GM12873 (cell line): ENCODE data around the gene TMEM117.

ENCODE experiments used
- CTCF ChIP-seq: IDR thresholded peaks from 2 replicates; pipeline ENCODE4 v1.5.1; 2012; ENCODE audit warnings: low read depth, mild to moderate bottlenecking, moderate library complexity, low read length, control low read depth; ENCODE audit not compliant: insufficient read depth; ENCODE audit errors: missing control alignments

Gene TMEM117

DNA sequence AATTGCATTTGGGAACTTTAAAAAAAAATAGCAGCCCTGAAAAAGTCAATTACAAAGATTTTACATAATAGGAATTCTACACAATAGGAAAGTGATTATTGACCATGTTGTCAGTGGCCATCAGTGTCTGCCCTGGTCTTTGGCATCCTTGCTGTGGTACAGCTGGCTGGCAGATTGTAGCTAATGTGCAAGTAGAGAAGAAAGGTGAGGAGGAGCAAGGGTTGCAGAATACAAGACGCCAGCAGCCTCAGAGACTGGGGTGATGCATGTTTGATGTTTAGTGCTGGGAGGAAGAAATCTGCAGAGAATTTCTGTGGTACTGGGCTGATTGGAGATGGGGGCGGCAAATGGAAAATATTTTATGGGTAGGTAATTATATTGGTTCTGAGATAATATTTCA, 322.9 kb downstream of the TMEM117 start:
- TF ChIP-seq CTCF, result no peak

GRCh38 chr12:44159216-44159615, 323.3 kb downstream of the TMEM117 start:
- TF ChIP-seq CTCF, result no peak

DNA sequence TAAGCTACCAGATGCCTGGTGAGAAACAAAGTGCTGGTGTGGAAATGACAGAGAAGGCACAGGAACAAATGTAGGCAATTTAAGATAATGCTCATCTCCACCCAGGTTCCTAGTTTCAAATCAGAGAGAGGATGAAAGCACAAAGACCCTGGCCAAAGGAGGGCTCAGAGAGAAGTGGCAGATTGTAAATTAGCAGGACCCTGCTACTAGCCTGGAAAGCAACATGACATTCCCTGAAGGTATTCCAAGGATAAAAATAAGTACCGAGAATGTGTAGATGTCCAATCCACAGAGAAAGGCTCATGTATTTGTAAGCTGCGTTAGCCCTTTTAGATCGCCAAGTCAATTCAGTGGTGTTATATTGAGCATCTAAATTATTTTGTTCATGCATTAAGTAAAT, 324.0 kb downstream of the TMEM117 start:
- no peak for TF ChIP-seq CTCF

- no peak for TF ChIP-seq CTCF
Measured at GRCh38 chr12:44162961-44163360, 327.1 kb downstream of the TMEM117 start.

DNA sequence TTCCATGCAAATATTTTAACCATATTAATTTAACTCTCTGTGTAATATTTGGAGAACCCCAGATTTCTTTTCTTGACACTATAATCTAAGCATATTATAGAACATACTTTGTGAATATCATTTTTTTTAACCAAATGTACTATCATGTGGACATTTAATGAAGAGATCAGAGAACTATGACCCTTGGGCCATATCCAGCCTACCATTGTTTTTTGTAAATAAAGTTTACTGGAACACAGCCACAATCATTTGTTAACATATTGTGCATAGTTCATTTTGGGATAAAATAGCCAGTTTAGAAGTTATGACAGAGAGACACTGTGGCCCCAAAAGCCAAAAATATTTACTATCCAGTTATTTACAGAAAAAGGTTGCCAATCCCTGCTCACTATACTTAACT, 338.2 kb downstream of the TMEM117 start:
- no peak for TF ChIP-seq CTCF

GRCh38 chr12:44184499-44185206, 348.8 kb downstream of the TMEM117 start:
- TF ChIP-seq CTCF, result no peak

DNA sequence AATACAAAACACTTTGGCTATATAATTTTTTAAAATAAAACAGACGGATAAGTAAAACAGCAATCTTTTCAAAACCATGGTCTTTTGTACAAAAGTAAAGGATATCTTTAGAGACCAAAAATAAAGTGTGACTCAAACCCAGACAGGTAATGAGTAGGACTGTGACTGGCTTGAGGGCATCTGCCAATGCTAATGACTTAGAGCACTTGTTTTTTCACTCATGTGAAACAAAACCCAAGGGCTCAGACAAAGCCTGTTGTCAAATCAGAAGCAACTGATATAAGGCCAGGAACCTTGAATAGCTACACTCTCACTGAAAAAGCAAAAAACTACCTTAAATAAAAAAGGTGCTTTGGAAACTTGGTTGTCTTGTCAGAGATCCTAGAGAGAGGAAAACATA, 357.4 kb downstream of the TMEM117 start:
- TF ChIP-seq CTCF, result no peak
